GM21381 (cell line): Measurements from ENCODE around the gene ANTXR2.
A peak's percentile ranks its signal among the peaks of the same experiment; 100 is the strongest.
"Not testable (repeated sequence)": the region's sequence is repeated elsewhere in the genome, so short reads cannot be mapped to it uniquely, and the experiment has no call there.

Source experiments
- ATAC-seq: cut with Tn5 transposase; IDR thresholded peaks from one replicate; pipeline ENCODE4 v1.9.1; 2021; ENCODE audit warnings: mild to moderate bottlenecking, moderate library complexity; ENCODE audit not compliant: unreplicated experiment

ANTXR2 gene

DNA sequence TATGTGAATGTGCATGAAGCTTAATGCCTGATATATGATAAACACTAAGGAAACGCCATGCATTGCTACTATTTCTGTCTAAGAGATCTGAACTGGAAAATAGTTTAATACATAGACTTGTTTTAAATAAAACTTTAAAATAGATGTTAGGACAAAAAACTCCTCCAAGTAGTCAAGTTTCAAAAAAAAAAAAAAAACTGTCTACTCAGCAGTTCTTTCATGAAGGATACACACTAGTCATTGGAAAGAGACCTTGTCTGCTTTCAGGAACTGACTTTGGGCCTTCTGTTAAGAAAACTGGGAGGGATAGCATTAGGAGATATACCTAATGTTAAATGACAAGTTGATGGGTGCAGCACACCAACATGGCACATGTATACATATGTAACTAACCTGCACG is 138.4 kb downstream of the ANTXR2 start:
- ATAC-seq = no peak

DNA sequence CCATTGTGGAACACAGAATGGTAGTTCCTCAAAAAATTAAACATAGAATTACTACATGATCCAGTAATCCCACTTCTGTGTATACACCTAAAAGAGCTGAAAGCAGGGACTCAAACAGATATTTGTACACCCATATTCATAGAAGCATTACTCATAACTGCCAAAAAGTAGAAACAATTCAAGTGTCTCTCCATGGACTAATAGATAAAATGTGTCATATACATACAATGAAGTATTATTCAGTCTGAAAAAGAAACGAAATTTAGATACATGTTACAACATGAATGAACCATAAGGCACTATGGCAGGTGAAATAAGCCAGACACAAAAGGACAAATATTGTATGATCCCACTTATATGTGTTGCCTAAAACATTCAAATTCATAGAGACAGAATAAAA is 145.1 kb downstream of the ANTXR2 start:
- ATAC-seq = no peak

DNA sequence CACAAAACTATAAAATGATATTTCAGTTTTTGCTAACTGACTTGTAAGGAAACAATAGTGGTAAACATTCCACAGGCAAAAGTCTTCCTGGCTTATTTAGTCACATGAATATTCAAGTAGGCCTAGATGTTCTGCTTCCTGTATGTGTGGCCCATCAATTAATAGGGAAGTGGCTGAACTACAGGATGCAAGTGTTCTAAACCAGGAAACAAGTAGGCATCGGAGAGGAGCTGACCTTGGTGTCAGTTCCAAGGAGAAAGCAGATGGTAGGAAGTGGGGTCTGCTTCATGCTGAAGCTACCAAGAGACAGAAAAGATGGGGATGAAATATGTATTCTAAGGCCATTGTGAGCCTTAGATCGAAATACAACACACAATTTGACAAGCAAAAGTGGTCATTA is 149.7 kb downstream of the ANTXR2 start:
- no peak for ATAC-seq

DNA sequence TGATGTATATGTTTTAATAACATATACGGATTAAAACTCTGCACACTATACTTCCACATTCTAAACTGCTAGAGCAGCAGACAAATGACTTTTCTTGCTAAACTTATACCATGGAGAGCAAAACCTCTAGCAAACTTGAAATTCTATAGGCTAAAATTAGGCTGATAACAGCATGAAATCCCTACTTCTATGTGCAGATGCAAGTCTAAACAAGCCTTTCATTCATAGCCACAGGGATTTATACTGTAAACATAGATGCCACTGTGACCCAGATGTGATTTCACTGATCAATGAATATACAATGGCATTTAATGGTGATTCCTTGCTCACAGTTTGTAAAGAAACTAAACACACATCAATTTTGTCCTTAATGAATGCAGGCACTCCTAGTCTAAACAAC is 151.0 kb downstream of the ANTXR2 start:
- ATAC-seq = no peak

DNA sequence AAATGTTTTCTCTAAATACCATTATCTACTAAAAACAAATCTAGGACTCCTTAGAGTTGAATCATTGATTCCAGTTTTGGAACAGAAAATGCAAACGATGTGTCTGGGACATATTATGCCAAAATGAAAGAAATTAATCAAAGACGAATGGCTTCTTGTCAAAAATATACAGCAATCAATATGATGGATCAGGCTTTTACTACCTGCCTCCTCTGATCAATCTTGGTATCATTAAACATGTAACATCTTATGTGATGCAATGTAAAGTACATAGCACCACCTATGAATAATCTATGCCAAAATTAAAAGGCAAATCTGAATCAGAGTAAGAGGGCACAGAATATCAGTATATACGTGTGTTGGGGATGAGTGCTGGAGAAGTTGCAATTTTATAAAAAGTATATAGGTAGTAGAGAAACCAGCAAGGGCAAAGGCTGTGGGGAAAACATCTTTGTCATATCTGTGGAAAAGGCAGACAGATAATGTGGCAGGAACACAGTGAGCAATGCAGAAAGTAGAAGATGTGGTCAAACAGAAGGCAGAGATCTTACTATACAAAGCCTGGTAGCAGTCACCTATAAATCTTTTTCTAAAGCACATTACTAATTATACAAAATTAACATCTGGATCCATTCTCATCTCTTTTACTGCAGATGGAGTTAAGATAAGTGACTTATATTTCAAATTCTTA is 152.7 kb downstream of the ANTXR2 start:
- ATAC-seq = no peak

DNA sequence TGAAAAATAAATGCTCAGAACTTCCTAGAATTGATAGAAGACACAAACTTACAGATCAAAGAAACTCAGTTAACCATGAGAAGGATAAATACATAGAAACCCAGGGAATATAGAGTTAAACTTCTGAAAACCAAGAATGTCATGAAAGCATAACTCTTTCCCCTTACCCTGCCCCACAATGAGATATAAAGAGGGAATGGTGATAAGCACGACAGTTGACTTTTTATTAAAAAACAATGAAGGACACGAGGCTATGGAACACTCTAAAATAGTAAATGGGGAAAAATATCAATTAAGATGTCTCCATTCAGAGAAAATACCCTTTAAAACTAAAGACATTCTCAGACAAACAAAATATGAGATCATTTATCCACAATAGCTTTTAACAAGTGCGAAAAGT is 154.7 kb downstream of the ANTXR2 start:
- no peak for ATAC-seq

DNA sequence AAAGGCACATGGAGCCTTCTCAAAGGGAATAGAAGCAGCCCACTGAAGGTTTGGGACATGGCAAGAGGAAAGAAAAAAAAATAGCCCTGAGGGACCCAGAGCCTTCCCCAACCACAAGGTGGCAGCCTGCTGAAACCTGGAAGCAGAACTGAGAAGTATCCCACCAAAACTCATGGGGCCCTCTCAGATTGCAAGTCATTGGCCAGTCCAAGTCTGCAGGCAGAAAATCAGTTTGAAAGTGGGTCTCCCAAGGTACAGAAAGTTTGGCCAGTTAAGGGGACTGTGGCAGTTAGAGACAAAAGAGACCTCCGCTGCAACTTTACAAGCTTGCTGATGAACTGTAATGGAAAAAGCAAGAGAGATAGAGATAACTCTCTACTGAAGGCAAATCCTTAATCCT is 155.8 kb downstream of the ANTXR2 start:
- ATAC-seq = peak; percentile 85

DNA sequence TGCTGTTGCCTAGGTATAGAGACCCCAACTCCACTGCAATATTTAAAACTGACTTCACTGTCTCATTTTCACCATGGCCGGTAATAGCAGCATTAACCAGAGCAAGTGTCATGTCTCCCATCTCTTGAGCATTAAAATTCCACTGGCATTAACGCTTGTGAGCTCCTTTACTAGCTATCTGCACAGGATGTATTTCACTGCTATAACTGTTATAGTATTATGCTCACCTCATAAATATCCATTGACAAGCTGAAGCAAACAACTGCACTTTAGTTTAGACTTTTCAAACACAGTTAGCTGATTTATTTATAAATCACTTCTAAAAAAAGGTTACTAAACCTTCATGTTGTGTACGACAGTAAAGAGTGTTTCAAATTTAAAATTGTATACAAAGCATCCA is 157.8 kb downstream of the ANTXR2 start:
- no peak for ATAC-seq

DNA sequence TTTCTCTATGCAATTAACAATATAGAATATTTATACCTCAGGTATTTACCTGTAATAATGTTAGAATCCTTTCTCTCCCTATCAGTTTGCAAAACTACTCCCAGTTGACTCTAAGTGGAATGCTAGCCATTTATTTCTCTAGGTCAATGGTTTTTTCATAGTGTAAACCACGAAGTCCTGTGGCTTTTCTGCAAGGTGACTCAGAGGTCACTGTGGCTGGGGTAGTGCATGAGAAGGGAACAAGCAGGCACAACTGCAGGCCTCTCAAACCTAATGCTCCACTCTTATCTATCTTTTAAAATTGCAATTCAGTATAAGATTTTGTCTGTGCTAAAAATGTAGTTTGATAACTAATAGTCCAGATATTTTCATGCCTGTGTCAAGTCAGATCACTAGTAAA is 159.4 kb downstream of the ANTXR2 start:
- no peak for ATAC-seq

DNA sequence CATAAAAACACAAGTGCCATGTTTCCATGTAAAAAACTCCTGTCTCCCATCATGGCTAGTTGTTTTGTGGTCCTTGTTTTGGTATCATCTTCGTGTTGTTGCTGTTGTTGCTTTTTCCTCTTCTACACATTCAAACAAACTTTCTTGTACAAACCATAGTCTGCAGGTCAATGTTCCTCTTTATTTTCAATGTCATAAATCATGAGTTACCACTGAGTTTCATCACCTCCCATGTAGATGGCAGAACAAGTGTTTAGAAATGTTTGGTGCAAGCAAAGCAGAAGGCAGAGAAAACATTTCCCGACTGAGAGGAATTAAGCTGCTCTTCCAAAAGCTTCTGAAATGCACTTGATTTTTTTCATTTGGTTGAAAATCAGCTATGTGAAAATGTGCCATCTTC is 166.0 kb downstream of the ANTXR2 start:
- ATAC-seq = no peak

DNA sequence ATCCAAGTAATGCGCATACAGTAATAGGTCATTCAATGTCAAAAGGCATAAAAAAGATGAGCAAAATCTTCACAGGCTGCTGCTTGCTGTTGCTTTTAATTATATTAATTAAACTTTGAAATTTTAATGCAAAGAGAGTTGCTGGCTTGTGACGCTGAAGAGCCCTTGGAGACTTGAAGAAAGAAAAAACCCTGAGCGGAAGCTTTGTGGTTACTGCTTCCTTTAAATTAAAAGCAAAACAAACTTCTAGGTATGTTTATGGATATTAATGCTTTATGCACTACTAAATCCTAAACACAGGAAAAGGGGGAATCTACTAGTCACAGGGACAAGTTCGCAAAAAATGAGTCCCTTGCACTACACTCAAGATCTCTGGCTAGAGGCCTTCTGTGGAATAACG is 166.7 kb downstream of the ANTXR2 start:
- no peak for ATAC-seq

DNA sequence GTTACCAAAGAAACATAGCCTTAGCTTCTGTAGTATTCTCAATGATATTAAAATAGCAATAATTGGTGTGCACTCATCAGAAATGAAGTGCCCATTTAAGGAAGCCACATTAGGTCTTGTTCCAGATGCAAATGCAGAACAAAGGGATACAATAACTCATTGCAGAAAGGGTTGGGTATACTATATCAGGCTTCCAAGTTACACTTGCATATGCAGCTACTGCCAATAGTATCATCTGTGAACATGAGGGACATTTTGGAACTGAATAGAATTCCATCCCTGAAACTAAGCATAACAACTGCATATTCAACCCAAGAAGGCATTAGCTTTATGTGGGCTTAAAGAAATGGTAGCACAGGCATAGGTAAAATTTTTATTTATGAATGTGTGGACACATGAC is 167.8 kb downstream of the ANTXR2 start:
- ATAC-seq = no peak

DNA sequence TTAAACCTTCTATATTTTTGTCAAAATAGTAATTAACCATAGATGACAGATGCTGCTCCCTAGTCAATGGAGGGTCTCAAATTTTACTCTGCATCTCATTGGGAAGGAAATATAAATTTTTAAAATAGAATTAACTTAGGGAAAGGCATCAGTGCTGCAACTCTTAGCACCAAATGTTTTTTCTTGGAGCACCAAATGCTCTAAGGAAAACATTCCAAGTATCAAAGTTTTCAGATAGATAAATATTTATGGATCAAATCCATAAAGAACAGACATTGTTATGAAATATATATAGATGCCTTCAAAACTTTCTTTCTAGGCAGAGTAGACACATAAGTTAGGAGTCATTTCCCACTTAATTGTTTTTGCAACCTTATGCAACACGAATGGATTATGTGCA is 168.7 kb downstream of the ANTXR2 start:
- ATAC-seq = no peak

DNA sequence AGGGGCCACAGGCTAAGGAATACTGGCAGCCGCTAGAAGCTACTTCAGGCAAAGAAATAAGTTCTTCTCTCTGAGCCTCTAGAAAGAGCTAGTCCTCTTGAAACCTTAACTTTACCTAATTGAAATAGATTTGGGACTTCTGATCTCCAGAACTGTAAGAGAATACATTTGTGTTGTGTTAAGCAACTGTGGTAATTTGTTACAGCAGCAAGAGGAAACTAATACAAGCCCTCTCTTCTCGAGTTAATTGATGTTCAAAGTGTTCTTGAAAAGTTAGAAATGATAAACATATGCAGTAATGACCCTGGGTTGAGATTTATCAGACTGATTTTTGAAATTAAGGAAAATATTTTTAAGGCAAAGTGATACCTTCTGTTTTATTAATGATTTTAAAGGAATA is 172.8 kb downstream of the ANTXR2 start:
- no peak for ATAC-seq

DNA sequence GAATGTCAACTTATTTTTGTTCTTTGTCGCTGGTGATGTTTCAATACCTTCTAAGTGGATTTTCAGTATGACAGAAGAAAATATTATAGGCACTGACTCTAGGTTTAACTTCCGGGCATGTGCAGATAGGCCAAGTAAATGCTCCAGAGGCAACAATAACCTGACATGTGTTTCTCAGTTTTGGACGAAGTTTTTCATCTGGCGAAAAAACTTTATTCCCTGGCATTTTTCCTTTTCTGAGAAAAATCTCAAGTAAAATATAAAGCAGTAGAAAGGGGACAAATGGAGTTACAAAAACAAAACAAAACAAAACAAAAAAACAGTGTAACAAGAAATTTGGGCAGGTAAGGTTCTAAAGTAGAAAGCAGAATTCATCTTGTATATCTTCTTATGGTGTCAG is 173.5 kb downstream of the ANTXR2 start:
- no peak for ATAC-seq

DNA sequence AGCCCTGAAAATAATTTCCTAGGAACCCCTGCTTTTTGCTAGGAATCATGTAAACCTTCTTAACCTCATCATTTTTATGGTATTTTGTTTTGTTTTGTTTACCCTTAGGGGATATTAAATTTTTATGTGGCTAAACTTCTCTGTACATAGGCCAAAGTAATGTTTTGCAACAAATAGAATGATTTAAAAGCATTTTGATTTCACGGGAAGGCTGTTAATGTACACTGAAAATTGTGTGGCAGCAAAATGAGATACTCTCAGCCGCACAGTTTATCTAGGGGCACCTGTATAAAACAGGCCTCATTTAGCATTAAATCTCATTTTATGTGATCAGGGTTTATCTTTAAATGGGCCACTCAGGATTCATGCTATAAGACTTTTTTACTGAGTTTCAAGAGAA is 175.0 kb downstream of the ANTXR2 start:
- no peak for ATAC-seq

DNA sequence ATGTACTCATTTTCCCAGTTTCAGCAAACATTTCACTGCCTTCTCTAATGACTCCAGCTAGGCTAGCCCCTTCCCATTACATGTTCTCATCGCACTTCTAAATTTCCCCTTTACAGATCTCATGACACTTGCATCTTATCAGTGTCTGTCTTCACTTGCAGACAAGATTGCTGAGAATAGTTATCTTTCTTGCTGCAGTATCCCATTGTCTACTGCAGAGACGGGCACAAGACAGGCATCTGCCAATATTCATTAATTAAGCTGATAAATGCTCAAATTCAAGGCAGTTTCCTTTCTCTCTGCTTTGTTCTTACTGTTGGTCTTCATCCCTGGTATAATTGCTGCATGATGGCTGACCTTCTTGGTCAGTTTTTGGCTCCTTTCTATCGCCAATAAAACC is 175.9 kb downstream of the ANTXR2 start:
- ATAC-seq = no peak

DNA sequence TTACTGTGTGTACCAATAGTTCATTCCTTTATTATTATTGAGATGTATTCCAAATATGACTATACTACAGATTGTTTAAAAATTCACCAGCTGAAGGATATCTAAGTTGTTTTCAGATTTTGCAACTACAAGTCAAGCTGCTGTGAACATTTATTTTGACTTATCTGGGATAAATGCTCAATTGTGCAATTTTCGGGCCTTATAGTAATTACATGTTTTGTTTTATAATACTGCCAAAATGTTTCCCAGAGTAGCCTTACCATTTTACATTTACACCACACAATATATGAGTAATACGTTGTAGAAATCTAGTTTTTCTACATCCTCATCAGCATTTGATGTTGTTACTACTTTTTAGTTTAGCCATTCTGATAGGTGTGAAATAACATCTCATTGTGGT is 179.6 kb downstream of the ANTXR2 start:
- ATAC-seq = no peak

DNA sequence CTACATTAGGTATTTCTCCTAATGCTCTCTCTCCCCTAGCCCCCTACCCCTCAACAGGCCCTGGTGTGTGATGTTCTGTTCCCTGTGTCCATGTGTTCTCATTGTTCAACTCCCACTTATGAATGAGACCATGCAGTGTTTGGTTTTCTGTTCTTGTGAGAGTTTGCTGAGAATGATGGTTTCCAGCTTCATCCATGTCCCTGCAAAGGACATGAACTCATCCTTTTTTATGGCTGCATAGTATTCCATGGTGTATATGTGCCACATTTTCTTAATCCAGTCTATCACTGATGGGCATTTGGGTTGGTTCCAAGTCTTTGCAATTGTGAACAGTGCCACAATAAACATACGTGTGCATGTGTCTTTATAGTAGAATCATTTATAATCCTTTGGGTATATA is 184.0 kb downstream of the ANTXR2 start:
- ATAC-seq = not testable (repeated sequence)

DNA sequence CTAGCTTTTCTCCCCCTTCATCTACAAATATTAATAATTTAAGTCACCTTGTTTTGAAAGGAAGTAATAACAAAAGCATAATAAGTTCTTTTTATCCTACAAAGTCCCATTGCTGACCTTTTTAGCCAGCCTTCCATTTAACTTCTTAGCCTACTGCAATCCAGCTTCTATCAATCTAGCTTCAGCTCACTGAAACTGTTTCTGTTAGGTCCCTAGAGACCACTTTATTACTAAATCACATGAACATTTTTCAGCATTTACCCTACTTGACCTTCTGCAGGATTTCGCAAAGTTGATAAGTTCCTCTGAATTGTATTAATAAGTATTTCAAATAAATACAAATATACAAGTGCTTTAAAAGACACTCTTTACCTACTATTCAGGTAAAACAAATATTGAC is 186.5 kb downstream of the ANTXR2 start:
- no peak for ATAC-seq

DNA sequence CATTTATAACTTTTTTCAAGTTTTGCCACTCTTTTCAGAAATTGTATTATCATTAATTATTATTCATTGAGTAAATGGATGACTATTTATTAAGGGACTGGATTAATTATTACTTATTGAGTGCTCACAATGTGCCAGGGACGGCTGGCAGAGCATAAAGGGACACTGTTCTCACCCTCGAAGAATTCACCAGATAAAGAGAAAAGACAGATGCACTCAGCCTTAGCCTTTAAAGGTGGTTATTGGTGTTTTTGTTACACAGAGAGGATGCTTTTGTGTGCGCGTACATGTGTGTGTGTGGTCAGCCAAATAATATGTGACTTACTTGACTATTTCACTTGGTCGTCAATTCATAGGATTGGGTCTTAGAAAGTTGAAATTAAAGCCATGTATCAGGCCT is 187.0 kb downstream of the ANTXR2 start:
- ATAC-seq = no peak

DNA sequence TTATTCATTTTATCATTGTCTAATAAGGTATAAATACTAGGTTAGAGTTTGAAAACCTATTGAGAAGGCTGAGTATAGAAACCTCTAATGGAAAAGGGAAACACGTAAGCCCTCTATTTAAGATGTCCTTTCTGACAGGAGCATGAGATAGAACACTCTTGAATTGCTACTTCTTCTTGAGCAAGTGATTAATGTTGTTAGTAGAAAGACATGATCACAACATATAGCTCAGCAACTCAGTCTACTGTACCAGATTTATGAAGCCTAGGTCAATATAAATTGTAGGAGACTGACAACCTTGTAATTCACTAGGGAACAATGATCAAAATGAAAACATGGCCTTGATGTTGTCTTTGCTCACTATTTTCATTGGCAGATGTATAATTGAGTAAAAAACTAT is 189.7 kb downstream of the ANTXR2 start:
- no peak for ATAC-seq

DNA sequence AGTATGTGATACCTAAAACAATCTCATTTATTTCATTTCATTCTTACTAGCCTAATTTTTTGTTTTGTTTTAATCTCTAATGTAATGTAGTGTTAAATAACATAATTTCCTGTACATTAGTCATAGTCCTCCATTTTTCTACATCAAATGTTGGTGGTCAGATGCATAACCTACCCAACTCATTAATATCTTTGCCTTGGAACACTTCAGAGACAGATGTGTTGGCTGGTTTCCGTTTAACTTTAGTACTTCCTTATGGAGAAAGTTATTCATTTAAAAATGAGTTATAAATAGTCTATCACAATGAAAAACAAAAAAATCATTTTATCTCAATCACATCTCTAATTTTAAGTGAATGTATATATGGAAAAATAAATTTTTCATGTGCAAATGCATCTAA is 190.2 kb downstream of the ANTXR2 start:
- no peak for ATAC-seq

DNA sequence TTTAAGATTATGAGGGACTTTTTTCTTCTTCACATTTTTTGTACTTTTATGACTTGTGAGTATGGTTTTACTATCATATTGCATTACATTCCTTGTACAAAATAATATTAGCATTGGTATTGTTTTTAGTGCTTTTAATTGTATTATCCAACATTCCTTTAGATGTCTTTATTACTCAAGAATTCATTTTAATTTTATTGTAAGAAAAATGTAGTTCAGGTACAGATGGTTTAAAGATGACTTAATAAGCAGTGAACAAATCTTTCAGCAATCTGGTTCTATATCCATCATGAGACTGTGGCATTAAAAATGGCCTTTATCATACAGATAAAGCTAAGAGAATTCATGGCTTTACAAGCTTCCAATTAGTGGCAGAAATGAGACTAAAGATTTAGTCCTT is 191.6 kb downstream of the ANTXR2 start:
- no peak for ATAC-seq
